Activated T-cell treated with anti-CD3 and anti-CD28 coated beads, Interleukin-2, amount 50 U/mL, for 72 hours (primary cell): ENCODE results near the gene PSAPL1. TPM values are rescaled to one million over a fixed set of nuclear protein-coding genes. Genes with fewer than 3 reads are reported as not detected.

Source experiments
- ATAC-seq, 2 donors: fragments of 150-1000 bp; cut with Tn5 transposase; replicated peaks in 1 of 2; 2 replicates each; pipeline ENCODE4 v1.10.0; 2021; ENCODE audit warnings: moderate library complexity in 2 of 2, mild to moderate bottlenecking in 1 of 2
- DNase-seq, 2 donors: peaks; one replicate each; pipeline ENCODE4 v3.0.0; 2021 to 2022; ENCODE audit warnings: mixed read lengths in 1 of 2
- H3K27ac Mint-ChIP-seq: one replicate; pipeline ENCODE4 v1.8.0; 2022; ENCODE audit warnings: mild to moderate bottlenecking, moderate library complexity, mixed read lengths
- H3K27me3 Mint-ChIP-seq: one replicate; pipeline ENCODE4 v1.8.0; 2022; ENCODE audit warnings: low read depth, mixed read lengths
- H3K36me3 Mint-ChIP-seq, 2 donors: one replicate each; pipeline ENCODE4 v1.8.0; 2022; ENCODE audit warnings: mixed read lengths in 2 of 2, mild to moderate bottlenecking in 1 of 2; ENCODE audit not compliant: insufficient read depth in 2 of 2
- H3K4me1 Mint-ChIP-seq: one replicate; pipeline ENCODE4 v1.8.0; 2022; ENCODE audit warnings: low read depth, mixed read lengths
- H3K4me3 Mint-ChIP-seq, 2 donors: one replicate each; pipeline ENCODE4 v1.8.0; 2022; ENCODE audit warnings: mild to moderate bottlenecking in 2 of 2, mixed read lengths in 2 of 2, moderate library complexity in 2 of 2
- H3K9me3 Mint-ChIP-seq, 2 donors: one replicate each; pipeline ENCODE4 v1.8.0; 2022; ENCODE audit warnings: mixed read lengths in 2 of 2
- total RNA-seq, 2 donors: library from RNA; stranded (reverse); gene quantifications; one replicate each; pipeline ENCODE4 v1.2.3, GENCODE V29; 2022

Gene PSAPL1
- total RNA-seq, 2 donors from 2014 or later, result not detected

DNA sequence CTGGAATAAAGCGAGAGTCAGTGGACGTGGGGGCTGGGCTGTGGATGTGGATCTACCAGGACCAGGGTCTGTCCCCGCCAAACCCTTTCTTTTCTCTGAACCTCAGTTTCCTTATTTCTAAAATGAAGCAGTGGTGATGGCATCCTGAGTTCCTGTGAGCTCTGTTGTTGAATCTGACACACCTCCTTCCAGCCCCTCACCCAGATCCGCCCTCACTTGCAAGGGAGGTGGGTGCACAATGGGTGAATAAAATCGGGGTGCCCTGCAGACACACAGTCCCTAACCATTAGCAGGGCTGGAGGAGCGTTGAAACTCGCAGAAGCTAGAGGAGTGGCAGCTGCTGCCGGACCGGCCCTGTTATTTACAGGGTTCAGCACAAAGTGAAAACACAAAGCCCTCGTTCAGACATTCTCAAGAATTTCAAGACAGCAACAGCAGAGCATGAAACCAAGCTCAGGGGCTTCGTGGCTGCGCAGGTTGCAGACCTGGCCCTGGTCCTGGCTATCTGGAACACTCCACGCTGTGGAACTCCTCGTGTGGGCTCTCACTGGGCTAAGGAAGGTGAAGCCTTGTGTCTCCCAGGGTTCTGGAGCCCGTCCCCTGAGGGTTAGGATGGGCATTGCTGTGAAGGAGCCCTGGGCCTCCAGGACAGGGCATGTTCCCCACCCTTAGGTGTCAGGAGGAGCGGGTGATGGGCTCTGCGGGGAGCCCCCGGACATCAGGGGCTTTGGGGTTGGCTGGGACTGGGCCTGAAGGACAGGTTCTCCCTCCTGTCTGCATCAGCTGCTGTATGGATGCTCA lies 42.9 kb downstream of the PSAPL1 start:
- H3K27ac Mint-ChIP-seq, result no peak overlapping the region
- DNase-seq, result no peak
- H3K36me3 Mint-ChIP-seq, result no peaks in the 10 kb centered on the region
- H3K27me3 Mint-ChIP-seq, result no peaks in the 10 kb centered on the region
- ATAC-seq, result no peak
- H3K4me3 Mint-ChIP-seq, result no peak overlapping the region
- H3K4me1 Mint-ChIP-seq, result no peaks in the 10 kb centered on the region
- peaks cover 5 to 7% of the 10 kb centered on the region in 2 donors for H3K9me3 Mint-ChIP-seq

DNA sequence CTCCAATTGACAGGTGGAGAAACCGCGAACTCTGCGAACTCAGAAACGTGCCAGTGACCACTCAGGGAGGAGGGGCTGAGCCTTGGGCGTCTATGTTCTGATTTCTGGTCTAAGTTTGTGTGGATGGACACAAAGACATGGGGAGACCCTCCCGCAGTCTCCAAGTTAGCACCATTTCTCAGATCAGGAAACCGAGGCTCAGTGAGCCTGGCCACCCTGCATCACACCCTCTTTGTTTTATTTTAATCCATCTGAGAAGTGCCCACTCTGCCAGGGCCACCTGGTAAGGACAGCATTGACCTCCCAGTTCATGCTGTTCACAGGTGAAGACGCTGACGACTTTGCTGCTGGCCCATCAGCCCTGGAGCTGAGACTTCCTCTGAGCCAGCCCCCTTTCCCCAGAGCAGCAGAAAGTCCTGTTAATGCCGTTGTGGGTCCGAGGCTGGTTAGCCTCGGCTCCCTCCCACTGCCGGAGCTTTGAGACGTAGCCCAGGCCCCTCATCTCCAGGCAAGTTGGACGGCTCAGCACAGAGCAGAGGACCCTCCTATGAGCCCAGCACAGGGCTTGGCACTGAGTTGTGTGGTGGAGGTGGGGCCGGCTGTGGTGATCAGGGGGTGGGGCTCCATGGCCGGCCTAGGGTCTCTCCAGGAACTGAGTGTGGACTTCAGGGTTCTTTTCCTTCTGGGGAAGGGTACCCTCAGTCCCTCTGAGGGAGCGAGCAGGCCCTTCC lies 43.7 kb downstream of the PSAPL1 start:
- Mint-ChIP-seq H3K9me3 (peaks cover 6 to 12% of the 10 kb centered on the region in 2 donors), H3K27me3 (no peaks in the 10 kb centered on the region), H3K27ac (no peak overlapping the region), H3K36me3 (no peaks in the 10 kb centered on the region), H3K4me3 (no peak overlapping the region), H3K4me1 (no peaks in the 10 kb centered on the region)
- ATAC-seq, result no peak
- DNase-seq, result no peak

DNA sequence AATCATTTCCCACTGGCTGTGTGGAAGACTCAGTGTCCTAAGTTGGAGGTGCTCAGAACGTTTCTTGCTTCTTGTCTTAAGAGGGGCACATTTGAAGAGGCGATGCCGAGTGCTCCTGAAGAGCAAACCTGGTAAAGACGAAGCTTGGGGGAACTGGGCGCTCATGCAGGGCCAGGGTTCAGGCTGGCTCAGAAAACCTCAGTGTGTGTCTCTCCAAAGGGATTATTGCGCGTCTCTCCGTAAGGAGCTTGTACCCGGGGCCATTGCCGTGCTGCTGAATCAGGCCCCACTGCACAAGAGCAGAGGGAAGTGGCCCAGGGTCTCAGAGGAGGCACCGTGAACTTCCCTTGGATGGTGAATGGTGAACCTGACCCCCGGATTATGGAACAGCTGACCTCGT lies 44.4 kb downstream of the PSAPL1 start:
- Mint-ChIP-seq H3K9me3 (peaks cover 6 to 15% of the 10 kb centered on the region in 2 donors), H3K4me1 (no peaks in the 10 kb centered on the region), H3K36me3 (no peaks in the 10 kb centered on the region), H3K27ac (no peak overlapping the region), H3K4me3 (no peak overlapping the region), H3K27me3 (no peaks in the 10 kb centered on the region)
- DNase-seq (no peak), ATAC-seq (no peak)

DNA sequence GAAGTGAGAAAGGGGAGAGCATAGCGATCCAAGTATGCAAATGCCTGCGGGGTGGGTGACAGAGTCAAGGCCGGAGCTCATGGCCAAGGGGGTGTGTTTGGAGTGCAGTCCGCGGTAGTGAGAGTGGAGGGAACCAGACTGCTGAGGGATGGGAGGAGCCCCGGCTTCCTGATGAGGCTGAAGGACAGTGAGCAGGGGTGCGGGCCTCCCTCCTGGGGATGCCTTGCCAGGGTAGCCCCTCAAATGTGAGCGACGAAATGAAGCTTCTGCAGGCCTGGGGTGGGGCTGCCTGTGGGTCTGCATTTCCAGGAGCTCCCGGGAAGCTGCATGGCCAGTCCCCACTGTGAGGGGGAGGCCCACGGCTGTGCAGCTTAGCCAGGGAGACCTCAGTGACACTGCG lies 45.0 kb downstream of the PSAPL1 start:
- Mint-ChIP-seq H3K27me3 (no peaks in the 10 kb centered on the region), H3K9me3 (peaks cover 6 to 15% of the 10 kb centered on the region in 2 donors), H3K4me3 (no peak overlapping the region), H3K27ac (no peak overlapping the region), H3K36me3 (no peaks in the 10 kb centered on the region), H3K4me1 (no peaks in the 10 kb centered on the region)
- DNase-seq, result no peak
- ATAC-seq, result no peak

- DNase-seq, result no peak
- H3K4me3 Mint-ChIP-seq, result no peak overlapping the region
- no peaks in the 10 kb centered on the region for H3K4me1 Mint-ChIP-seq
- no peaks in the 10 kb centered on the region for H3K27me3 Mint-ChIP-seq
- no peak overlapping the region for H3K27ac Mint-ChIP-seq
- H3K9me3 Mint-ChIP-seq, result peaks cover 6 to 15% of the 10 kb centered on the region in 2 donors
- H3K36me3 Mint-ChIP-seq, result no peaks in the 10 kb centered on the region
- ATAC-seq, result no peak
These were observed 45.5 kb downstream of the PSAPL1 start for GRCh38 chr4:7389101-7389701.

DNA sequence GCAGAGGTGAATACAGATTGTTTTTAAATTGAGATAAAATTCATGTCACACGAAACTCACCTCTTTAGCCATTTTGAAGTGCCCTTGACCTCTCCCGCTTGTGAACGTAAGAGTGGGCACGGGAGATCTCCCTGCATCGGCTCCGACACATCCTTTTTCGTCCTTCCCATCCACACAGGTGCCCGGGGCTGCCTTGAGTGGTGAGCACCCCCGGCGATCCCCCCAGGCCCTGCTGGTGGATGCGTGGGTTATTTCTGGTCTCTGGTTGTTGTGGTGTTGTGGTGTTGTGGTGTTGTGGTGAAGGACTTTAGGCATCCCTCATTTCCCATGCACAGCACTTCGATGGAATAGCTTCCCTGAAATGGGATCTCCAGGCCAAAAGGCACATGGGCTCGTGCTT lies 46.1 kb downstream of the PSAPL1 start:
- DNase-seq, result no peak
- Mint-ChIP-seq H3K4me3 (no peak overlapping the region), H3K27me3 (no peaks in the 10 kb centered on the region), H3K4me1 (no peaks in the 10 kb centered on the region), H3K9me3 (peaks cover 6 to 15% of the 10 kb centered on the region in 2 donors), H3K27ac (no peak overlapping the region), H3K36me3 (no peaks in the 10 kb centered on the region)
- no peak for ATAC-seq

GRCh38 chr4:7387925-7388324 lies 46.8 kb downstream of the PSAPL1 start:
- Mint-ChIP-seq H3K9me3 (peaks cover 6 to 15% of the 10 kb centered on the region in 2 donors), H3K27ac (no peak overlapping the region), H3K4me1 (no peaks in the 10 kb centered on the region), H3K36me3 (no peaks in the 10 kb centered on the region), H3K4me3 (no peak overlapping the region), H3K27me3 (no peaks in the 10 kb centered on the region)
- no peak for ATAC-seq
- no peak for DNase-seq

DNA sequence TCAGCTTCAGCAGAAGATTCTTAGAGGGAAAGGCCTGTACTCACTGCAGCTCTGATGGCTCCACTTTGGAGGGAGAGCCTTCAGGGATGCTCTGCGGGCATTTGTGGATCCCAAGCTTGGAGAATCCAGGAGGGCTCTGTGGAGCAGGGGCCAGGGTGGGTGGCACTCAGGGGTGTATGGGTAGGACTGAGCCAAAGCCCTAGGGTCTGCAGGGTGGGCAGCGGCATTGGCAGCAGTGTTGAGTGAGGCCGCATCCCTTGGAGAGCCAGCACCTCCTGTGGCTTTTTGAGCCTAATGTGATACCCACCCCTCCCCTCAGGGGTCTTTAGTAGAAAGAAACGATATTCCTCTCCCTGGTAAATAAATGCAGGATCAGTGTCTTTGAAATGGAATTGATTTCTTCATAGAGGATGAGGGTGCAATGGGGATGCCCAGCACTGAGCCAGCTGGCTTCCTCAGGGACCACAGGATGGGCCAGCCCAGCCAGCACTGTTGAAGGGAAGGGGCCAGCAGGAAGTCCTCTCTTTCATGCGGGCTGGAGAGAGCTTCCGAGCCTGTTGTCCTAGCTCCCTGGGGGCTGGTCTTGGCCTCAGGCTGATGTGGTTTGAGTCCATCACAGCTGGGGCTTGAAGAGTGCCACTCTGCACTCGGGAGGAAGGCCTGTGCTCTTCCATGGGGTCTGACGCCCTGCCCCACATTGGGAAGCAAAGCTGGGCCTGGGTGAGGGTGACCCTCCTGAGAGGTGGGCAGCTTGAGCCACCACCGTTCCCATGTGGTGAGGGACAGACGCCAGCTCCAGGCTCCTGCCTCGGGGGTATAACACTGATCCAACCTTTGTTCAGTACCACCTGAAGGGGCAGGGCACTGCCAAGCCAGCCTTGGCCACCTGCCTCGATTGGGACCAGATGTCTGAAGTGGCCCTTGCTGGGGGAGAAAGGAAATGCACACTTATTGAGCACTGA lies 49.5 kb downstream of the PSAPL1 start:
- H3K27ac Mint-ChIP-seq, result no peak overlapping the region
- ATAC-seq (no peak), DNase-seq (no peak)
- no peaks in the 10 kb centered on the region for H3K27me3 Mint-ChIP-seq
- H3K4me1 Mint-ChIP-seq, result no peaks in the 10 kb centered on the region
- peaks cover 6 to 15% of the 10 kb centered on the region in 2 donors for H3K9me3 Mint-ChIP-seq
- no peak overlapping the region for H3K4me3 Mint-ChIP-seq
- H3K36me3 Mint-ChIP-seq, result peaks cover 0 to 2% of the 10 kb centered on the region in 2 donors

DNA sequence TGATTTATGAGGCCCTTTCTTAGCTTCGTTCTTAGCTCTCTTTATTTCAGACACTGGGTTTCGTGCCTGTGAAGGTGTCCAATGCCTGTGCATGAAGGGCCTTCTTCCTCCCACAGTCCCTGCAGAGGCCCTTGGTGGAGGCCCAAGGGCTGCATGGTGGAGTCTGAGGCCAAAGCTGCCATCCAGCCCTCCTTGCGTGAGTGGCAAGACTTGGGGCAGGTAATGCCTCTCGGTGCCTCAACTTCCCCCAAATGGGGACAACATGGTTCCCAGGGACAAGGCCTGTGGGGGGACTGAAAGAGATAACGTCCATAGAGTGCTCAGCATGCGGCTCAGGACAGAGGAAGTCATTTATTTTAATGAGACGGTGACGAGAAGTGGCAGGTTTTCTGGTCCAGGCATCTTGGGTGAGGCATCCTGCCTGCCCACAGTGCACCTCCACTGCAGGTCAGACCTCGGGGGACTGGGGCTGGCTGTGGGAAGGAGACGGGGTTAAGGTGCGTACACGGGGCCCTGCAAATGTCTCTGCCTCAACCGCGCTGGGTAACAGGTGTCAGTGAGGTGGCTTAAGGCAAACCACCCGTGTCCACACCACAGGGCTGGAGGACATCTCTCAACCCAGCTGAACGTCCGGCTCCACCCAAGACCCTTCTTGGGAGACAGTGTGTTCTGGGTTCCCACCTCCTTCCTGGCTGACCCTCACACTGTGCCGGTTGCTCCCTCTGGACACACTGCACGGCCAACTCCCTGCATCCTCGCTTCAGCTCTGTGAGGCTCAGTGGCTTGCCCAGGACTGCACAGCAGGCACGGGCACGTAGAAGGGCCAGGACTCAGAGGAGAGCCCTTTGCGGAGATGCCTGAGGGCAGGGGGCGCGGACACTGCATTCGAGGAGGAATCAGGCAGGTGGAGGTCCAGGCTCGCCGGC lies 50.5 kb downstream of the PSAPL1 start:
- peaks cover 0 to 2% of the 10 kb centered on the region in 2 donors for H3K36me3 Mint-ChIP-seq
- no peak for DNase-seq

GRCh38 chr4:7383266-7383665 lies 51.5 kb downstream of the PSAPL1 start:
- H3K9me3 Mint-ChIP-seq, result peaks cover 6 to 15% of the 10 kb centered on the region in 2 donors
- DNase-seq, result no peak
- H3K27ac Mint-ChIP-seq, result no peak overlapping the region
- H3K4me3 Mint-ChIP-seq, result no peak overlapping the region
- H3K36me3 Mint-ChIP-seq, result peaks cover 0 to 2% of the 10 kb centered on the region in 2 donors
- no peaks in the 10 kb centered on the region for H3K27me3 Mint-ChIP-seq
- ATAC-seq, result no peak
- H3K4me1 Mint-ChIP-seq, result no peaks in the 10 kb centered on the region

More for the DNA sequence above, 50.5 kb downstream of the PSAPL1 start:
- no peak for ATAC-seq
- Mint-ChIP-seq H3K27ac (no peak overlapping the region), H3K9me3 (peaks cover 6 to 15% of the 10 kb centered on the region in 2 donors), H3K4me3 (no peak overlapping the region), H3K27me3 (no peaks in the 10 kb centered on the region), H3K4me1 (no peaks in the 10 kb centered on the region)

- no peak for ATAC-seq
- no peak for DNase-seq
- Mint-ChIP-seq H3K36me3 (peaks cover 0 to 3% of the 10 kb centered on the region in 2 donors), H3K9me3 (peaks cover 7 to 12% of the 10 kb centered on the region in 2 donors), H3K27me3 (peaks cover 6% of the 10 kb centered on the region), H3K4me1 (no peaks in the 10 kb centered on the region), H3K27ac (no peak overlapping the region), H3K4me3 (no peak overlapping the region)
These were observed 52.1 kb downstream of the PSAPL1 start for GRCh38 chr4:7382634-7383014.
